Esophagus muscularis mucosa (tissue), 4 donors: ENCODE results near the gene WSB1. TPM values are rescaled to one million over a fixed set of nuclear protein-coding genes. Genes with fewer than 3 reads are reported as not detected.

Source experiments
- DNase-seq: peaks from one replicate; pipeline ENCODE4 v3.0.0-alpha.2; 2017; ENCODE audit errors: extremely low spot score
- H3K27ac ChIP-seq, 4 donors: fragments of 200-600 bp; sonication (generic); replicated peaks in 1 of 4; 1 replicate in 3 of 4; 2 replicates in 1 of 4; pipeline ENCODE4 v1.5.1; 2016 to 2019; ENCODE audit warnings: mild to moderate bottlenecking in 1 of 4
- H3K27me3 ChIP-seq, 4 donors: fragments of 200-600 bp; sonication (generic); one replicate each; pipeline versions ENCODE4 v1.5.1 to v1.6.0; 2016 to 2019
- H3K36me3 ChIP-seq, 4 donors: fragments of 200-600 bp; sonication (generic); one replicate each; pipeline ENCODE4 v1.5.1; 2016 to 2019
- H3K4me1 ChIP-seq, 4 donors: fragments of 200-600 bp; sonication (generic); one replicate each; pipeline ENCODE4 v1.5.1; 2016 to 2019
- H3K4me3 ChIP-seq, 4 donors: fragments of 200-600 bp; sonication (generic); 1 replicate in 2 of 4; 2 replicates in 2 of 4; pipeline ENCODE4 v1.5.1; 2016 to 2019; ENCODE audit warnings: mild to moderate bottlenecking in 4 of 4, moderate library complexity in 1 of 4
- H3K9me3 ChIP-seq, 4 donors: fragments of 200-600 bp; sonication (generic); 1 replicate in 3 of 4; 2 replicates in 1 of 4; pipeline ENCODE4 v1.5.1; 2016 to 2019
- EP300 ChIP-seq: sonication (generic); formaldehyde crosslinking; IDR thresholded peaks from one replicate; pipeline ENCODE4 v1.6.1; 2017; ENCODE audit warnings: antibody characterized with exemption
- POLR2A ChIP-seq: fragments of 450-650 bp; IDR thresholded peaks from one replicate; pipeline ENCODE4 v1.6.1; 2017; ENCODE audit warnings: antibody characterized with exemption, moderate library complexity, mild to moderate bottlenecking, low read depth
- POLR2AphosphoS5 ChIP-seq, 2 donors: sonication (generic); formaldehyde crosslinking; IDR thresholded peaks; one replicate each; pipeline ENCODE4 v1.6.1; 2017; ENCODE audit warnings: antibody characterized with exemption in 2 of 2
- WGBS: methylation state at CpG from one replicate; pipeline ENCODE4 v1.1.5; 2018; 5-methylcytosine and 5-hydroxymethylcytosine counted together
- intact Hi-C: fragments of 100-400 bp; cut with DNase I; formaldehyde crosslinking; loops from one replicate; pipeline ENCODE4 v1.15.1; 2023
- total RNA-seq, 4 donors: library from RNA; depleted of rRNA; stranded (reverse); fragments of >200 nt; gene quantifications; one replicate each; pipeline versions ENCODE4 v1.1.0 to v1.2.1, GENCODE V29; 2016
- TF ChIP-seq, protein P1 (sequence below), 3 experiments: fragments of 200-600 bp in 2 of 3; fragments of 450-650 bp in 1 of 3; sonication (generic) in 2 of 3; IDR thresholded peaks; one replicate each; pipeline ENCODE4 v1.5.1; 2017 to 2019; ENCODE audit warnings: antibody characterized with exemption in 3 of 3, mild to moderate bottlenecking in 2 of 3, moderate library complexity in 1 of 3

The WSB1 gene
- total RNA-seq, 4 donors from 2014 or later: 84.1 to 125 (median 118) TPM

DNA sequence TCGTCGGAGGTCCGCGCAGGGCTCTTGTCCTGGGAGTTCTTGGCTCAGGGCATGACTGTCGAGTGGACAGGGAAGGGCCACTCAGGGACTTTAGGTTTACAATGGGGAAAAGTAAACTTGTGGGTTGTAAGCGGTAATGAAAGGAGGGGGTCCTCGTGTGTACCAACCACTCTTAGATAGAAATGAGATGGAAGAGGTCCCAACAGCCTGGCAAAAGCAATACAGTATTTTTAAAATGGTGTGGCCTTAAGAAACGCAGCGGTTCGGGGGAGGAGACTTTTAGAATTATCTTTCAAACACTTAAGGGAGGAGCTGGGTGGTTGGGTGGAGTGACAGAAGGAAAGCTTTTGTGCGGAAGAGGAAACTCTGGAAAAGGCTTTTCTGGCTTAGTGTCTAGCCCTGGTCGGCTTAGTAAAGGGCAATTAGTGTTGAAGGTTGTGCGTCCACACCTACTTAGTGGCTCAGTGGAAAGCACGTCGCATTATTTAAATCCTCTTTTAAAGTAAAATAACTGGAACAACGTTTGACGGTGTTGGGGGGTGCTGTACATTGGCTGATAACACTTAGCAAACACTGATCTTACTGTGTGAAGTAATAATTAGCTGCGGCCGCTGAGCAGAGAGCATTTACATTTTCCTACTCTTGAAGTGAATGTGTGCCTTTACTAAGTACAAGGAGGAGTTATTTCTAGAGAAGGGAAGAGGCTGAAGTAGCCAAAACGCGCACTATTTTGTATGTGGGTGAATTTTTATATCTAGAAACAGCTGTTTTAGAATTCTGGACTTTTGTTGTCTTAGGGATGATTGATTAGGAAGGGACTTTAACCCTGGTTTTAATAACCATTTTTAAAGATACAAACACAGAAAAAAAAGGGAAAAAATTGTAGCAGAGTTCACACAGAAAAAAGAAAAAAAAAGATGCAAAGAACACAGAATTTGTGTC, 1.0 kb downstream of the WSB1 start:
- peak; percentile 94 for DNase-seq
- Histone ChIP-seq H3K27ac (peak overlapping the region; percentile 99 to 100 (median 100)), H3K4me1 (peaks cover 34 to 50% (median 43%) of the 10 kb centered on the region in 4 donors), H3K36me3 (peaks cover 0 to 5% (median 0%) of the 10 kb centered on the region in 4 donors), H3K4me3 (peak overlapping the region; percentile 85 to 98 (median 90)), H3K27me3 (no peaks in the 10 kb centered on the region), H3K9me3 (no peaks in the 10 kb centered on the region)
- under 1% methylated on average over 21 of the region's 21 CpGs for WGBS
- intact Hi-C loops: loop anchor here (2.0 to 5.0 kb wide), 3 partner anchors 38 to 57 kb away; no protein-coding TSS in a partner anchor
- peak; percentile 75 to 94 for TF ChIP-seq POLR2AphosphoS5 (IDR thresholded peaks at IDR 0.05)
- TF ChIP-seq POLR2A: peak; percentile 49
- TF ChIP-seq, protein P1, sequence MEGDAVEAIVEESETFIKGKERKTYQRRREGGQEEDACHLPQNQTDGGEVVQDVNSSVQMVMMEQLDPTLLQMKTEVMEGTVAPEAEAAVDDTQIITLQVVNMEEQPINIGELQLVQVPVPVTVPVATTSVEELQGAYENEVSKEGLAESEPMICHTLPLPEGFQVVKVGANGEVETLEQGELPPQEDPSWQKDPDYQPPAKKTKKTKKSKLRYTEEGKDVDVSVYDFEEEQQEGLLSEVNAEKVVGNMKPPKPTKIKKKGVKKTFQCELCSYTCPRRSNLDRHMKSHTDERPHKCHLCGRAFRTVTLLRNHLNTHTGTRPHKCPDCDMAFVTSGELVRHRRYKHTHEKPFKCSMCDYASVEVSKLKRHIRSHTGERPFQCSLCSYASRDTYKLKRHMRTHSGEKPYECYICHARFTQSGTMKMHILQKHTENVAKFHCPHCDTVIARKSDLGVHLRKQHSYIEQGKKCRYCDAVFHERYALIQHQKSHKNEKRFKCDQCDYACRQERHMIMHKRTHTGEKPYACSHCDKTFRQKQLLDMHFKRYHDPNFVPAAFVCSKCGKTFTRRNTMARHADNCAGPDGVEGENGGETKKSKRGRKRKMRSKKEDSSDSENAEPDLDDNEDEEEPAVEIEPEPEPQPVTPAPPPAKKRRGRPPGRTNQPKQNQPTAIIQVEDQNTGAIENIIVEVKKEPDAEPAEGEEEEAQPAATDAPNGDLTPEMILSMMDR (IDR thresholded peaks at IDR 0.05): no peak
- no peak for TF ChIP-seq EP300

DNA sequence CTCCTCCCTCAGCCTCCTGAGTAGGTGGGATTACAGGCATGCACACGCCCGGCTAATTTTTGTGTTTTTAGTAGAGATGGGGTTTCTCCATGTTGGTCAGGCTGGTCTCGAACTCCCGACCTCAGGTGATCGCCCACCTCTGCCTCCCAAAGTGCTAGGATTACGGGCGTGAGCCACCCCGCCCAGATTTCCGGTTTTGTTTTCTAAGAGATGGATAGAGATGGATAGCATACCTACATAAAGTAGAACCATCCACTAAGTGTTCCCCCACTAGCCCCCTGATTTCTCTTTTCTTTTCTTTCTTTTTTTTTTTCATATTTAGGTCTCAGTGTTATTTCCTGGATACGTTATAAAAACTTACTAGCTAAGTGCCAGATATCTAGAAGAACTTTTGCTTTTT, 2.0 kb downstream of the WSB1 start:
- H3K36me3 ChIP-seq: peaks cover 0 to 5% (median 0%) of the 10 kb centered on the region in 4 donors
- peak overlapping the region; percentile 99 to 100 (median 100) for H3K27ac ChIP-seq
- no peak for DNase-seq
- intact Hi-C loops: loop anchor here (2.0 kb wide), 2 partner anchors 37 to 51 kb away; no protein-coding TSS in a partner anchor
- H3K27me3 ChIP-seq: no peaks in the 10 kb centered on the region
- no peak for TF ChIP-seq POLR2A
- TF ChIP-seq POLR2AphosphoS5 (IDR thresholded peaks at IDR 0.05): peak in 1 of 2 donors; percentile 45
- peak overlapping the region; percentile 85 to 98 (median 90) for H3K4me3 ChIP-seq
- peaks cover 44 to 60% (median 53%) of the 10 kb centered on the region in 4 donors for H3K4me1 ChIP-seq
- H3K9me3 ChIP-seq: no peaks in the 10 kb centered on the region
- 5% methylated on average over 10 of the region's 10 CpGs for WGBS

DNA sequence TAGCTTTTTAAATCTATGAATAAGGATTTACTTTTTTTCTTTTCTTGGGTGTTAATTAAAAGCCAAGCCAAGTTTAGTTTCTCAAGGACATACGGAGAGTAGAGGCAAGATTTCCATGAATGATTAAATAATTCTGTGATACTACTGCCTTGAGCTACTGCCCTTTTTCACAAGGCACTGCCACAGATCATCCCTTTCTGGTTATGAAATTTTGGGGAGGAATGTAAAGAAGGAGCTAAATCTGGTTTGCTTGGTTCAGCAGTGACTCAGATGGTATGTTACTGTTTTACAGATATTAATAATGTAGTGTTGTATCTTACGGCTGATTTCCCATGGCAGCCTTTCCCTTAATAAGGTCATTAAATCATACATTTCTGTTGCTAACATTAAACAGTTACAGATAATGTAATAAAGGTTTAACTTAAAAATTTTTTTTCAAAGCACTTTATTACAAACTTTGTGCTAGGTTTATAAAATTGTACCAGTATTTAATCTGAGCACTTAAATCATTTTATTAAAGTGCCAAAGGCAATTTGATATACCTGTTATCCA, 2.6 kb downstream of the WSB1 start:
- Histone ChIP-seq H3K27me3 (no peaks in the 10 kb centered on the region), H3K36me3 (peaks cover 0 to 5% (median 0%) of the 10 kb centered on the region in 4 donors), H3K27ac (peak overlapping the region; percentile 99 to 100 (median 100)), H3K4me3 (peak overlapping the region; percentile 85 to 98 (median 90)), H3K9me3 (no peaks in the 10 kb centered on the region), H3K4me1 (peaks cover 50 to 65% (median 59%) of the 10 kb centered on the region in 4 donors)
- WGBS: 5% methylated on average over 2 of the region's 2 CpGs
- no peak for DNase-seq
- TF ChIP-seq POLR2AphosphoS5 (IDR thresholded peaks at IDR 0.05): peak in 1 of 2 donors; percentile 67
- TF ChIP-seq, protein P1 (IDR thresholded peaks at IDR 0.05): no peak
- no peak for TF ChIP-seq POLR2A
- intact Hi-C loops: no loop called here

DNA sequence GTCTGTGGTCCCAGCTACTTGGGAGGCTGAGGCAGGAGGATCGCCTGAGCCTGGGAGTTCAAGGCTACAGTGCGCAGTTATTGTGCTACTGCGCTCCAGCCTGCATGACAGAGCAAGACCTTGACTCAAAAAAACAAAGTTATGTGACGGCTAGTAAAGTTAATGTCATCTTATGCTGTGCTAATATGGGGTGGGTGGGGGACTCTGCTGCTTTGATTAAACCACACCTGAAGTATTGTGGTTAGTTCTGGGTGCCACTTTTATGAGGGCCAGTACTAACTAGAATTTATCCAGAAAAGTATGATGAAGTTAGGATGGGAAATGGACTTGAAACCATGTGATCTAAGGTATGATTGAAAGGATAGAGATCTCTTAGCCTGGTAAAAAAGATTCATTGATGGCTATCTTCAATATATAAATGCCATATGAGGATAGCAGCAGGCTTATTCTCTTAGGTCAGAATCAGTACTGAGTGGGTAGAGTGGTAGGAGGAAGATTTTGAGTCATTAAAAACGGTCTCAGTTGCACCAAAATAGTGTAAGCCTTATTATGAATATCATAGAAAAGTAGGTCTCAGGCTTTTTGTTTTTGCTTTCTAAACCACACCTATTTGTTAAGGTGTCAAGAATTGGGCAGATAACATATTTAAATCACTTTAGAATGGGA, 5.6 kb downstream of the WSB1 start:
- peaks cover 56 to 85% (median 79%) of the 10 kb centered on the region in 4 donors for H3K4me1 ChIP-seq
- intact Hi-C loops: no loop called here
- H3K9me3 ChIP-seq: no peaks in the 10 kb centered on the region
- WGBS: 78% methylated on average over 5 of the region's 5 CpGs
- TF ChIP-seq POLR2A: no peak
- TF ChIP-seq, protein P1 (IDR thresholded peaks at IDR 0.05): no peak
- TF ChIP-seq EP300: no peak
- no peak for TF ChIP-seq POLR2AphosphoS5 (IDR thresholded peaks at IDR 0.05)
- no peak overlapping the region for H3K4me3 ChIP-seq
- no peaks in the 10 kb centered on the region for H3K27me3 ChIP-seq
- no peak for DNase-seq
- peaks cover 0 to 9% (median 3%) of the 10 kb centered on the region in 4 donors for H3K36me3 ChIP-seq
- peak overlapping the region in 3 of 4 donors; percentile 28 to 100 (median 99) for H3K27ac ChIP-seq
